ENCODE data around the gene CSMD2. TPM values are rescaled to one million over a fixed set of nuclear protein-coding genes. Genes with fewer than 3 reads are reported as not detected.

Gene CSMD2
- total RNA-seq, 1 experiment from 2014 or later: not detected

DNA sequence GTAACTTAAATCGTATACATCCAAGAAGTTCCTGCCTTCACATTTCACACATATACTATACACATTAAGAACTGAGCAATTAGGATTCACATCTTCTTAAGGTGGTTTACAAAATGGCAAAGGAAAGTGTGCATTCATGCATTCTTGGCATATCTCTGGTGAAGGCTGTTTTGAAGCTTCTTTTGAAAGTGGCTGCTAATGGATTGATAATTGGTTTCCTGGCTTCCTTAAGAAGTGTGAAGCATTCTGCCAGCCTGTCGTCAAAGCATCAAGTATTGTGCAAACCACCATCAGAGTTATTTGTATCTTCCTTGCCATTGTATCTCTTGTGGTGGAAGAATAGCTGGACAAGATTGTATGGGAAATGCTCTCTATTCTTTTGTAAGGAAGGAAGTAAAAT, 396.2 kb downstream of the CSMD2 start:
- intact Hi-C loops (cut with micrococcal nuclease; ENCODE audit: unreplicated experiment): no loop called here

DNA sequence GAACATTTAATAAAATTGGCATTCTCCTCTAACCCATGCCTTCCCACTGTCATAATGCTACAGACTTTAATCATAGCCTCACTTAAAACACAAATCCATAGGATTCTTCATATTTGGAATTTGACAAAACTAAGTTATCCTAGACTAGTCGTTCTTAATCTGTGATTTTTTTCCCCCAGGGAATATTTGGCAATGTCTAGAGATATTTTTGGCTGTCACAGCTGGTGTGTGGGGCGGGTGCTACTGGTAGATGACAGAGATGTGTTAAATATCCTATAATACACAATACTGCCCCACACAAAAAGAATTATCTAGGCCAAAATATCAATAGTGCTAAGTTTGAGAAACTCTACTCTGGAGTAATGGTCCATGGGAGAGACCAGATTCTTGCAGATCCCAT, 396.9 kb downstream of the CSMD2 start:
- CTCF ChIA-PET: no interaction called here
- TF ChIP-seq, protein P1, sequence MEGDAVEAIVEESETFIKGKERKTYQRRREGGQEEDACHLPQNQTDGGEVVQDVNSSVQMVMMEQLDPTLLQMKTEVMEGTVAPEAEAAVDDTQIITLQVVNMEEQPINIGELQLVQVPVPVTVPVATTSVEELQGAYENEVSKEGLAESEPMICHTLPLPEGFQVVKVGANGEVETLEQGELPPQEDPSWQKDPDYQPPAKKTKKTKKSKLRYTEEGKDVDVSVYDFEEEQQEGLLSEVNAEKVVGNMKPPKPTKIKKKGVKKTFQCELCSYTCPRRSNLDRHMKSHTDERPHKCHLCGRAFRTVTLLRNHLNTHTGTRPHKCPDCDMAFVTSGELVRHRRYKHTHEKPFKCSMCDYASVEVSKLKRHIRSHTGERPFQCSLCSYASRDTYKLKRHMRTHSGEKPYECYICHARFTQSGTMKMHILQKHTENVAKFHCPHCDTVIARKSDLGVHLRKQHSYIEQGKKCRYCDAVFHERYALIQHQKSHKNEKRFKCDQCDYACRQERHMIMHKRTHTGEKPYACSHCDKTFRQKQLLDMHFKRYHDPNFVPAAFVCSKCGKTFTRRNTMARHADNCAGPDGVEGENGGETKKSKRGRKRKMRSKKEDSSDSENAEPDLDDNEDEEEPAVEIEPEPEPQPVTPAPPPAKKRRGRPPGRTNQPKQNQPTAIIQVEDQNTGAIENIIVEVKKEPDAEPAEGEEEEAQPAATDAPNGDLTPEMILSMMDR (conservative IDR thresholded peaks at IDR 0.05): no peak
- no peak for TF ChIP-seq EZH2 (IDR thresholded peaks at IDR 0.05; ENCODE audit: low read depth)
- no TSS peak for BruUV-seq (replicated peaks)
- Histone ChIP-seq H2AFZ (no peak overlapping the region), H3F3A (ENCODE audit: insufficient read depth, low read depth) (no peaks in the 10 kb centered on the region), H3K27ac (no peak overlapping the region), H3K36me3 (ENCODE audit: low read depth) (no peaks in the 10 kb centered on the region), H4K20me1 (ENCODE audit: insufficient read depth) (no peaks in the 10 kb centered on the region), H3K9me2 (ENCODE audit: insufficient read depth) (no peaks in the 10 kb centered on the region), H3K4me3 (no peak overlapping the region), H3K9me3 (ENCODE audit: insufficient read depth, low read depth) (no peaks in the 10 kb centered on the region), H3K27me3 (ENCODE audit: insufficient read depth, low read depth) (peaks cover 13% of the 10 kb centered on the region; the same call in 1 of the 2 replicates), H3K79me2 (ENCODE audit: low read depth) (no peaks in the 10 kb centered on the region), H3K4me2 (no peak overlapping the region), H3K4me1 (replicated peaks; ENCODE audit: insufficient read depth) (no peaks in the 10 kb centered on the region)
- POLR2A ChIA-PET (ENCODE audit: unreplicated experiment): no interaction called here
- DNase-seq: no peak
- intact Hi-C loops (cut with micrococcal nuclease; ENCODE audit: unreplicated experiment): no loop called here

More for the DNA sequence above, 396.2 kb downstream of the CSMD2 start:
- Histone ChIP-seq H3K4me2 (no peak overlapping the region), H3K79me2 (ENCODE audit: low read depth) (no peaks in the 10 kb centered on the region), H3K9me3 (ENCODE audit: insufficient read depth, low read depth) (no peaks in the 10 kb centered on the region), H2AFZ (no peak overlapping the region), H3K27ac (no peak overlapping the region), H3K36me3 (ENCODE audit: low read depth) (no peaks in the 10 kb centered on the region), H3K27me3 (ENCODE audit: insufficient read depth, low read depth) (peaks cover 13% of the 10 kb centered on the region; the same call in 1 of the 2 replicates), H3K4me3 (no peak overlapping the region), H3K4me1 (replicated peaks; ENCODE audit: insufficient read depth) (no peaks in the 10 kb centered on the region), H3K9me2 (ENCODE audit: insufficient read depth) (no peaks in the 10 kb centered on the region), H4K20me1 (ENCODE audit: insufficient read depth) (no peaks in the 10 kb centered on the region), H3F3A (ENCODE audit: insufficient read depth, low read depth) (no peaks in the 10 kb centered on the region)
- ChIA-PET CTCF (no interaction called here), POLR2A (ENCODE audit: unreplicated experiment) (no interaction called here)
- BruUV-seq (replicated peaks): no TSS peak
- DNase-seq: no peak
- TF ChIP-seq, protein P1 (conservative IDR thresholded peaks at IDR 0.05): no peak
- no peak for TF ChIP-seq EZH2 (IDR thresholded peaks at IDR 0.05; ENCODE audit: low read depth)

- TF ChIP-seq EZH2 (IDR thresholded peaks at IDR 0.05; ENCODE audit: low read depth): no peak
- TF ChIP-seq, protein P1 (conservative IDR thresholded peaks at IDR 0.05): no peak
- POLR2A ChIA-PET (ENCODE audit: unreplicated experiment): no interaction called here
- no TSS peak for BruUV-seq (replicated peaks)
- intact Hi-C loops (cut with micrococcal nuclease; ENCODE audit: unreplicated experiment): no loop called here
- H3K27ac ChIP-seq: no peak overlapping the region
- H3K27me3 ChIP-seq (ENCODE audit: insufficient read depth, low read depth): no peaks in the 10 kb centered on the region
- H3F3A ChIP-seq (ENCODE audit: insufficient read depth, low read depth): no peaks in the 10 kb centered on the region
- no peak overlapping the region for H2AFZ ChIP-seq
- H3K4me1 ChIP-seq (replicated peaks; ENCODE audit: insufficient read depth): no peaks in the 10 kb centered on the region
- H3K79me2 ChIP-seq (ENCODE audit: low read depth): no peaks in the 10 kb centered on the region
- H3K4me2 ChIP-seq: no peak overlapping the region
- no peaks in the 10 kb centered on the region for H3K36me3 ChIP-seq (ENCODE audit: low read depth)
- no peak overlapping the region for H3K4me3 ChIP-seq
- no peaks in the 10 kb centered on the region for H3K9me2 ChIP-seq (ENCODE audit: insufficient read depth)
- no peak for DNase-seq
- H3K9me3 ChIP-seq (ENCODE audit: insufficient read depth, low read depth): no peaks in the 10 kb centered on the region
- H4K20me1 ChIP-seq (ENCODE audit: insufficient read depth): no peaks in the 10 kb centered on the region
- CTCF ChIA-PET: no interaction called here
Observed at GRCh38 chr1:33764149-33764548, 400.9 kb downstream of the CSMD2 start.

Measured in PC-9 (cell line).